CD14-positive monocyte (primary cell): ENCODE results near the gene MYO5B. TPM values are rescaled to one million over a fixed set of nuclear protein-coding genes. Genes with fewer than 3 reads are reported as not detected.

ENCODE experiments used
- DNase-seq, 3 donors: peaks; one replicate each; pipeline ENCODE4 v3.0.0-alpha.2; 2011 to 2022
- H2AFZ ChIP-seq: 2 replicates; pipeline ENCODE4 v1.6.0; 2012; ENCODE audit warnings: mild to moderate bottlenecking, low read depth, low read length, inconsistent platforms; ENCODE audit not compliant: insufficient read depth, poor library complexity, severe bottlenecking
- H3K27ac ChIP-seq, 2 donors: 1 replicate in 1 of 2; 2 replicates in 1 of 2; pipeline ENCODE4 v1.5.1; 2012 to 2013; ENCODE audit warnings: low read length in 2 of 2, control low read depth in 1 of 2, inconsistent platforms in 1 of 2, low read depth in 1 of 2, mild to moderate bottlenecking in 1 of 2
- H3K27me3 ChIP-seq, 2 donors: one replicate each; pipeline versions ENCODE4 v1.6.0 to v1.6.1; 2011 to 2013; ENCODE audit warnings: low read length in 2 of 2; ENCODE audit not compliant: control insufficient read depth in 2 of 2, insufficient read depth in 2 of 2
- H3K36me3 ChIP-seq, 2 donors: replicated peaks in 1 of 2; 1 replicate in 1 of 2; 2 replicates in 1 of 2; pipeline versions ENCODE4 v1.5.1 to v1.6.1; 2012 to 2013; ENCODE audit warnings: low read length in 2 of 2, control low read depth in 1 of 2, inconsistent platforms in 1 of 2, mild to moderate bottlenecking in 1 of 2; ENCODE audit not compliant: insufficient read depth in 2 of 2, control insufficient read depth in 1 of 2
- H3K4me1 ChIP-seq, 2 donors: 1 replicate in 1 of 2; 2 replicates in 1 of 2; pipeline versions ENCODE4 v1.5.1 to v1.6.1; 2012 to 2013; ENCODE audit warnings: low read length in 2 of 2, control low read depth in 1 of 2, inconsistent platforms in 1 of 2, mild to moderate bottlenecking in 1 of 2, moderate library complexity in 1 of 2; ENCODE audit not compliant: insufficient read depth in 2 of 2, control insufficient read depth in 1 of 2
- H3K4me2 ChIP-seq: replicated peaks from 2 replicates; pipeline ENCODE3; 2012; ENCODE audit warnings: low read length, moderate library complexity, mild to moderate bottlenecking; ENCODE audit not compliant: poor library complexity, severe bottlenecking; ENCODE audit errors: extremely low read depth
- H3K4me3 ChIP-seq, 3 experiments: fragments of 200-600 bp in 1 of 3; sonication (generic) in 1 of 3; replicated peaks in 1 of 3; 1 replicate in 2 of 3; 2 replicates in 1 of 3; pipeline ENCODE4 v1.5.1; 2011 to 2013; ENCODE audit warnings: low read length in 3 of 3, mild to moderate bottlenecking in 3 of 3, control low read depth in 2 of 3, low read depth in 2 of 3, inconsistent platforms in 1 of 3, moderate library complexity in 1 of 3
- H3K79me2 ChIP-seq: 2 replicates; pipeline ENCODE4 v1.6.0; 2012; ENCODE audit warnings: mild to moderate bottlenecking, control low read depth, inconsistent platforms, low read length, moderate library complexity; ENCODE audit not compliant: insufficient read depth
- H3K9ac ChIP-seq: 2 replicates; pipeline ENCODE4 v1.6.0; 2017; ENCODE audit warnings: low read length, mild to moderate bottlenecking; ENCODE audit not compliant: insufficient read depth, poor library complexity, severe bottlenecking
- H3K9me3 ChIP-seq, 2 donors: replicated peaks in 1 of 2; 1 replicate in 1 of 2; 2 replicates in 1 of 2; pipeline versions ENCODE4 v1.5.1 to v1.6.1; 2012 to 2013; ENCODE audit warnings: low read length in 2 of 2, control low read depth in 1 of 2; ENCODE audit not compliant: control insufficient read depth in 1 of 2, insufficient read depth in 1 of 2
- H4K20me1 ChIP-seq: 2 replicates; pipeline ENCODE4 v1.6.0; 2012; ENCODE audit warnings: mild to moderate bottlenecking, low read length, control low read depth, moderate library complexity; ENCODE audit not compliant: insufficient read depth
- H3K27ac Mint-ChIP-seq, 7 donors: one replicate each; pipeline ENCODE4 v1.8.0; 2020; ENCODE audit warnings: mild to moderate bottlenecking in 7 of 7, mixed read lengths in 7 of 7, moderate library complexity in 6 of 7, inconsistent platforms in 2 of 7
- H3K27me3 Mint-ChIP-seq, 3 donors: one replicate each; pipeline ENCODE4 v1.8.0; 2021 to 2022; ENCODE audit warnings: low read depth in 3 of 3, mild to moderate bottlenecking in 3 of 3, mixed read lengths in 3 of 3, moderate library complexity in 3 of 3, inconsistent platforms in 1 of 3
- H3K36me3 Mint-ChIP-seq, 2 donors: one replicate each; pipeline ENCODE4 v1.8.0; 2020; ENCODE audit warnings: mixed read lengths in 2 of 2, inconsistent platforms in 1 of 2, mild to moderate bottlenecking in 1 of 2
- H3K4me1 Mint-ChIP-seq: one replicate; pipeline ENCODE4 v1.8.0; 2020; ENCODE audit warnings: mild to moderate bottlenecking, mixed read lengths
- H3K4me3 Mint-ChIP-seq, 2 donors: one replicate each; pipeline ENCODE4 v1.8.0; 2020; ENCODE audit warnings: mild to moderate bottlenecking in 2 of 2, mixed read lengths in 2 of 2, moderate library complexity in 1 of 2
- H3K9me3 Mint-ChIP-seq, 7 donors: one replicate each; pipeline ENCODE4 v1.8.0; 2020 to 2022; ENCODE audit warnings: mixed read lengths in 7 of 7, mild to moderate bottlenecking in 6 of 7, moderate library complexity in 6 of 7, inconsistent platforms in 2 of 7
- WGBS: methylation state at CpG from one replicate; pipeline ENCODE4 v1.1.5; 2013; ENCODE audit warnings: missing lambda C conversion rate; ENCODE audit not compliant: insufficient coverage; 5-methylcytosine and 5-hydroxymethylcytosine counted together
- intact Hi-C, 2 donors: fragments of 100-400 bp; cut with micrococcal nuclease; formaldehyde crosslinking; loops; one replicate each; pipeline versions ENCODE4 v1.15.0 to v1.15.1; 2023
- polyA plus RNA-seq, 3 donors: library from polyadenylated mRNA; depleted of rRNA in 1 of 3; unstranded in 2 of 3; stranded (reverse) in 1 of 3; fragments of 300-500 nt in 2 of 3; fragments of >200 nt in 1 of 3; fragmentation: Illumina TruSeq in 2 of 3; gene quantifications; 1 replicate in 2 of 3; 2 replicates in 1 of 3; pipeline ENCODE4 v1.2.3, GENCODE V29; 2012 to 2021
- TF ChIP-seq, protein P1 (sequence below): fragments of 200-600 bp; IDR thresholded peaks from one replicate; pipeline ENCODE4 v1.8.0; 2022; ENCODE audit warnings: antibody characterized with exemption, mild to moderate bottlenecking

The MYO5B gene
- polyA plus RNA-seq, 3 donors = 0.04 TPM; not detected in 2

DNA sequence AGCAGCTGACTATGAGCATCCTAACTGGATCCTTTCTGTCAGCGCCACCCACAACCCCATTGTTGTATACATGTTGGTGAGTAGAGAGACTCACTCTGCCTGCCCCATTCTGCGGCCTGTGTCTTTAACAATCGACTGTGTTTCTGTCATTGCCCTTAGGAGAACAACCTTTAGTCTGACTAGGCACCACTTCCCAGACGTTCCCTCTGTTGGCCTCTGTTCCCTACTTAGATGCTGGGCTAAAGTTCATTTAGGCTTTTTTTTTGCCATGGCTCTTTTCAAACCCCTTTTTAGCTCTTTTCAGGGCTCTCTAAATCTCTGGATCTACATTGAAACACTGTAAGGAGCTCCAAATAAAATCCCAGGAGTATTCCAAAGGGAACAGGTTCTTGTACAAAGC, 361.1 kb downstream of the MYO5B start:
- H3K9ac ChIP-seq = no peak overlapping the region
- H3K4me1 ChIP-seq = no peaks in the 10 kb centered on the region
- peaks cover 0 to 4% of the 10 kb centered on the region in 2 donors for H3K27me3 ChIP-seq
- Mint-ChIP-seq H3K36me3 (no peaks in the 10 kb centered on the region), H3K27me3 (peaks cover 4 to 10% (median 9%) of the 10 kb centered on the region in 3 donors), H3K27ac (no peak overlapping the region), H3K4me3 (no peak overlapping the region), H3K9me3 (peaks cover 3 to 14% (median 10%) of the 10 kb centered on the region in 7 donors), H3K4me1 (no peaks in the 10 kb centered on the region)
- no peak overlapping the region for H3K27ac ChIP-seq
- H4K20me1 ChIP-seq = no peaks in the 10 kb centered on the region
- 93% methylated on average over 3 of the region's 4 CpGs for WGBS
- H3K4me2 ChIP-seq = no peak overlapping the region
- TF ChIP-seq, protein P1, sequence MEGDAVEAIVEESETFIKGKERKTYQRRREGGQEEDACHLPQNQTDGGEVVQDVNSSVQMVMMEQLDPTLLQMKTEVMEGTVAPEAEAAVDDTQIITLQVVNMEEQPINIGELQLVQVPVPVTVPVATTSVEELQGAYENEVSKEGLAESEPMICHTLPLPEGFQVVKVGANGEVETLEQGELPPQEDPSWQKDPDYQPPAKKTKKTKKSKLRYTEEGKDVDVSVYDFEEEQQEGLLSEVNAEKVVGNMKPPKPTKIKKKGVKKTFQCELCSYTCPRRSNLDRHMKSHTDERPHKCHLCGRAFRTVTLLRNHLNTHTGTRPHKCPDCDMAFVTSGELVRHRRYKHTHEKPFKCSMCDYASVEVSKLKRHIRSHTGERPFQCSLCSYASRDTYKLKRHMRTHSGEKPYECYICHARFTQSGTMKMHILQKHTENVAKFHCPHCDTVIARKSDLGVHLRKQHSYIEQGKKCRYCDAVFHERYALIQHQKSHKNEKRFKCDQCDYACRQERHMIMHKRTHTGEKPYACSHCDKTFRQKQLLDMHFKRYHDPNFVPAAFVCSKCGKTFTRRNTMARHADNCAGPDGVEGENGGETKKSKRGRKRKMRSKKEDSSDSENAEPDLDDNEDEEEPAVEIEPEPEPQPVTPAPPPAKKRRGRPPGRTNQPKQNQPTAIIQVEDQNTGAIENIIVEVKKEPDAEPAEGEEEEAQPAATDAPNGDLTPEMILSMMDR = no peak
- H3K9me3 ChIP-seq = peaks cover 5 to 7% of the 10 kb centered on the region in 2 donors
- H2AFZ ChIP-seq = no peak overlapping the region
- intact Hi-C loops = no loop called here
- H3K4me3 ChIP-seq = no peak overlapping the region
- no peak for DNase-seq
- no peaks in the 10 kb centered on the region for H3K79me2 ChIP-seq
- no peaks in the 10 kb centered on the region for H3K36me3 ChIP-seq

GRCh38 chr18:49832221-49832647, 362.7 kb downstream of the MYO5B start:
- H4K20me1 ChIP-seq = no peaks in the 10 kb centered on the region
- H3K79me2 ChIP-seq = no peaks in the 10 kb centered on the region
- H3K4me2 ChIP-seq = no peak overlapping the region
- no peak overlapping the region for H3K27ac ChIP-seq
- H3K27ac Mint-ChIP-seq = no peak overlapping the region
- TF ChIP-seq, protein P1 = no peak
- DNase-seq = no peak
- peaks cover 4 to 13% (median 12%) of the 10 kb centered on the region in 3 donors for H3K27me3 Mint-ChIP-seq
- H3K36me3 Mint-ChIP-seq = no peaks in the 10 kb centered on the region
- no peak overlapping the region for H3K4me3 Mint-ChIP-seq
- WGBS = 100% methylated on average over 1 of the region's 2 CpGs
- H3K9me3 ChIP-seq = peaks cover 7 to 9% of the 10 kb centered on the region in 2 donors
- intact Hi-C loops = no loop called here
- no peak overlapping the region for H3K9ac ChIP-seq
- peaks cover 0 to 4% of the 10 kb centered on the region in 2 donors for H3K27me3 ChIP-seq
- no peaks in the 10 kb centered on the region for H3K4me1 ChIP-seq
- no peak overlapping the region for H2AFZ ChIP-seq
- no peaks in the 10 kb centered on the region for H3K36me3 ChIP-seq
- H3K4me1 Mint-ChIP-seq = no peaks in the 10 kb centered on the region
- peaks cover 10 to 27% (median 22%) of the 10 kb centered on the region in 7 donors for H3K9me3 Mint-ChIP-seq
- H3K4me3 ChIP-seq = no peak overlapping the region
